Measurements from ENCODE around the gene MUC5AC. TPM values are rescaled to one million over a fixed set of nuclear protein-coding genes. Genes with fewer than 3 reads are reported as not detected.
"Not testable (repeated sequence)": the region's sequence is repeated elsewhere in the genome, so short reads cannot be mapped to it uniquely, and the experiment has no call there.

Gene MUC5AC
- total RNA-seq, 1 donor from 2014 or later, result 0.03 TPM

GRCh38 chr11:1205121-1205986, 47.6 kb downstream of the MUC5AC start:
- ATAC-seq, result no peak
- peak; percentile 29 for DNase-seq (ENCODE audit: low spot score)

- ATAC-seq (no peak), DNase-seq (ENCODE audit: low spot score) (peak; percentile 12)
Observed at GRCh38 chr11:1205987-1206331, 48.2 kb downstream of the MUC5AC start.

DNA sequence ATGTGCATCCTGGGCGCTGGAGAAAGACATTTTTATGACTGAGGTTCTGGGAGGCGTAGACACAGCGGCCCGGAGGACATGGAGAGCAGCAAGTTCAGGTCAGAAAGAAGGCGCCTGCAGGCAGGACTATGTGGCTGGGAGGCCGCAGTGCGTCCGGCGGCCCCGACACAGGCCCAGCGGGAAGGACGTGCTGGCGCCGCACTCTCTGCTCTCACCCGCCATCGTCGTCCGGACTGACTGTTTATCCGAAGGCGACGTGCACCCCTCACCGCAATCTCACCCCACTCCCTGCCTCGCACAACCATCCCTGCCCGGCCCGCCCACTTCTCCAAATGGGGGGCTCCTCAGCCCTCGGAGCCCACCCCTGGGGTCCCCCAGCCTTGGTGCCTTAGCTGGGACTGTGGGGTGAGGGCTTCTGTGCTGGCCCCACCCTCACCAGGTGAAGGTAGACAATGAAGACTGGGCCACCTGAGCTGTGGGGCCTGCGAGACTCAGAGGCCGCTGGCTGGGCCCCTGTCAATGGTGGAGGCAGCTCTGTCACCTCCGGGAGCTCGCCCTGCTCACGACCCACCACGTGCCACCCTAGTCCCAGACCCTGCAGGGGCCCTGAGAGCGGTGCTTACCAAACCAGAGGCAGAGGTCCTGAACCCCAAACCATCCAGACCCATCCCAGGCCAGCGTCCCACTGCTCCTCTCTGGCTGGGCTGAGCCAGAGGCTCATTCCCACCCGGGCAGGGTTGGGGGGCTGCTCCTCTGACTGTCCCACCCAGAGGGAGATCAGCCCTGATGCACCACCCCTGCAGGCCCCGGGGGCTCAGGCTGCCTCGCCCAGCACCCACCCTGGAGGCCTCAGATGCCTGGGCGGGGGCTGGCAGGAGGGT, 48.9 kb downstream of the MUC5AC start:
- DNase-seq (ENCODE audit: low spot score), result peak; percentile 35

GRCh38 chr11:1207401-1208143, 49.8 kb downstream of the MUC5AC start:
- ATAC-seq, result no peak
- peak; percentile 39 for DNase-seq (ENCODE audit: low spot score)

More for the DNA sequence above, 48.9 kb downstream of the MUC5AC start:
- ATAC-seq, result no peak

DNA sequence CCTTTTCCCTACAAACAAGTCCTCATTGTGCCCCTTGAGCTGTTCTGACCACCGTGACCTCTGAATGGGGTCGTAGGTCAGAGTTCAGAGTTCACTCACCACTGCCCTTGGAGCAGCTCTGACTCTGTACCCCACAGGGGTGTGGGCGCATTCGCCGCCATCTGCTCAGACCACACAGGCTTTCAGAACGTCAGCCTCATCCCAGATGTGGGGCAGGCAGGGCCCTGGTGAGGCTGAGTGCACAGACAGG, 50.3 kb downstream of the MUC5AC start:
- no peak for DNase-seq (ENCODE audit: low spot score)

GRCh38 chr11:1208394-1209261, 50.9 kb downstream of the MUC5AC start:
- DNase-seq (ENCODE audit: low spot score), result peak; percentile 41
- ATAC-seq, result no peak

More for the DNA sequence above, 50.3 kb downstream of the MUC5AC start:
- no peak for ATAC-seq

GRCh38 chr11:1209371-1210057, 51.8 kb downstream of the MUC5AC start:
- peak; percentile 26 for DNase-seq (ENCODE audit: low spot score)
- ATAC-seq, result no peak

- ATAC-seq (no peak), DNase-seq (ENCODE audit: low spot score) (no peak)
Observed at GRCh38 chr11:1211838-1212237, 54.1 kb downstream of the MUC5AC start.

- ATAC-seq; DNase-seq (ENCODE audit: low spot score): not testable (repeated sequence)
Observed at GRCh38 chr11:1215826-1216225, 58.1 kb downstream of the MUC5AC start.

GRCh38 chr11:1217151-1217550, 59.4 kb downstream of the MUC5AC start:
- DNase-seq (ENCODE audit: low spot score) (no peak), ATAC-seq (no peak)

DNA sequence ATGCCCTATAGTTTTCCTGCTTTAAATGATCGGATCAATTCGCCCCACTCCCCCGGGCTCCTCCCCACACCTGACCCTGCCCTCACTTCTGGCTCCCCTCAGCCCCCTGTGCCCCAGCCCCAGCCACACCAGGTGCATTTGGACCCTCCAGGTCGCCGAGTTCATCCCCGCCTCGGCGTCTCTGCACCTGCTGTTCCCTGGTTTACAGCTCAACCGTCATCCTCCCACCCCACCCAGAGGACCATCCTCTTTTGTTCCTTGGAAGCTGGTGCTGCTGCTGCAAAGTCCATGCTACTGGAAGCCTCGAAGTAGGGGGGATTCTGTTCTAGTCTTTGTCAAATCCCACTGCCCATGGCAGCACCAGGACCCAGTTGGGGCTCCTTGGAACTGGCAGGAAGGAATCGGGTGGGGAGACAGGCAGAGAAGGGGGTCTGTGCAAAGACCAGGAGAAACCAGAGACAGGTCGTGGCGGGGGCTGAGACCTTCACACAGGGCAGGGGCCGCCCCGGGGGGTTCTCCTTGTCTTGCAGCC, 60.6 kb downstream of the MUC5AC start:
- ATAC-seq, result no peak
- no peak for DNase-seq (ENCODE audit: low spot score)

DNA sequence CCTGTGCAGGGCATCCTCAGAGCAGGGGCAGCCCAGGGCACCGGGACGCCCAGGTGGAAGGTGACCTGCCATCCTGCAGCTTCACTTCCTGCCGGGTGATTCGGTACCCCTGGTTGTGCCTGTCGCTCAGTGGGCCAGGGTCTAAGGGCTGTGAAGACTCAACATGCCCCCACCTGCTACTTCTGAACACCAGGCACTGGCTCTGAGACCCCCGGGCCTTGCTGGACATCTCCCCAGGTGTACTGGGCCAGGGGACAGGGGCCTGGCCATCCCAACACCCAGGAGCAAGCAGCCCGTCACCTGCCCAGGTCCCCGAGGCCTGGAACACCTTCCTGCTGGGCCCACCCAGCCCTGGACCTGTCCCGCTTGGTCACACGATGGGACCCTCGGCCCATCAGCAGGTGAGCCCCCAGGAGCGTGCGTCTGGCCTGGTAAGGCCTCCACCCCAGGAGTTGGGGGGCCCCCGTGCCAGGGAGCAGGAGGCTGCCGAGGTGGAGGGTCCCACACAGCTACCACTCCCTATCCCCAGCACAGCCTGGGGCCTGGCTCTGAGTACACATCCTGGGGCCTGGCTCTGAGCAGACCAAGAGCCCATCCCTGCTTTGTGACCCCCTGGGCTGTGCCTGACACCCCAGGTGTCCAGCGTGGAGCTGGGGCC, 61.2 kb downstream of the MUC5AC start:
- no peak for ATAC-seq
- no peak for DNase-seq (ENCODE audit: low spot score)

GRCh38 chr11:1219446-1219833, 61.7 kb downstream of the MUC5AC start:
- ATAC-seq, result no peak
- DNase-seq (ENCODE audit: low spot score), result no peak

DNA sequence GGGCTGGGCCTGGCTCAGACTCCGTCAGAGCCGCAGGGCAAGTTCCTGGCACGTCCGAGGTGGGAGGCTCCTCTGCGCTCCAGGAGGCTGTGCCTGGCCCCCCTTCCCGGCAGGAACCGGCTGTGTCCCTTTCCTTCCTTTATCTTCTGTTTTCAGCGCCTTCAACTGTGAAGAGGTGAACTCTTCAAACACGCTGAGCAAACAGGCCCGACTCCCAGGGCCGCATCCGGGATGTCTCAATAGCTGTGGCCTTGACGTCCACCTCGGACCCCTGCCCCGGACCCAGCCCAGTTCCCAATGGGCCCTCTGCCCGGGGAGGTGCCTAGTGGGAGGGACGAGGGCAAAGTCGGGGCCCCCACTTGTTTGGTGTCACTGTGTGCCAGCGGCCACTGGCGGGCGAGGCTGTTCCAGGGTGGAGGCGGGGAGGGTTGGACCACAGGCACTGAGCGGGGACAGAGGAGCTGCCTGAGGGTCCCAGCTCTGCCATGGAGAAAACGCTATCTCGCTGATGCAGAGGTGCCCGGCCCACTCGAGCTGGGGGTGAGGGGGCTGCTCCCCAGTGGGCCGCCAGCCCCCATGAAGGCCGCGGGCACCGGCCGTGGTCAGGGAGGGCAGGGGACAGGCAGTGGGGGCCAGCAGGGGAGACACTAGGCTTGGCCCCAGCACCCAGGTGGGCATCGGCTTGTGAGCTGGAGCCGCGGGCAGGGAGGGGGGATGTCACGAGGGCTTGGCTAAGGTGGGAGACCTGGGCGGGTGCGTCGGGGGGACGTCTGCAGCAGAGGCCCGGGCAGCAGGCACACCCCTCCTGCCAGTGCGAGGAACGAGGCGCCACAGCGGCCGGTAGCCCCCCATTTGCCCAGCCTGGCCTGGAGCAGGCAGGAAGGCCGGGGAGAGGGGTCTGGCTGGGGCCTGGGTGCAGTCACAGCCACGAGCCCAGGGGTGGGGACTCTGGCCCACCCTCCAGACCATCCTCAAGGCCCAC, 62.4 kb downstream of the MUC5AC start:
- no peak for DNase-seq (ENCODE audit: low spot score)

DNA sequence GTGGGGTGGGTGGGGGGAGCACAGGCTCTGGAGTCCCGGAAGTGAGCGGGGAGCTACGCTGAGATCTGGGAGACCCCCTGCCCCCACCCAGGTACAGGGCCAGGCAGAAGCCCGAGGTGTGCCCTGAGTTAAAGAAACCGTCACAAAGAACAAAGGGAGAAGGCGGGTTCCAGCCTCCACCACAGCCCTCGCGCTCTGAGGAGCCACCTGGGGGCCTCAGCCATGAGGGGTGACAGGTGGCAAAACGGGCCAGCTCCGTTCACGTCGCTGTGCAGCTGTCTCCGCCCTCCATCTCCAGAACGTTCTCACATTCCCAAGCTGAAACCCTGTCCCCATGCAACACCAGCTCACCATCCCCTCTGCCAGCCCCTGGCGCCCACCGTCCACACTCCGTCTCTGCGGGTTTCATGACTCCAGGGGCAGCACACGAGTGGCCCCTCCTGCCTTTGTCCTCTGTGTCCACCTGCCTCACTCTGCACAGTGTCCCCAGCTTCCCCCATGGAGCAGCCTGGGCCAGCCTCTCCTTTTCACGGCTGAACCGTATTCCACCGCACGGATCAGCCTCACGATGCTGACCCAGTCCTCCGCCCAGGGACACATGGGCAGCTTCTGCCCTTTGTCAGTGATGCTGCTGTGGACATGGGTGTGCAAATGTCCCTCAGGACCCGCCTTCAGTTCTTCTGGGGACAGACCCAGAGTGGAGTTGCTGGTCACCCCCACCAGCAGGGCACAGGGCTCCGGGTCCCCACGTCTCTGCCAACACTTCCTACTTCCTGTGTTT, 63.4 kb downstream of the MUC5AC start:
- ATAC-seq (no peak), DNase-seq (ENCODE audit: low spot score) (no peak)

More for the DNA sequence above, 62.4 kb downstream of the MUC5AC start:
- ATAC-seq, result peak; percentile 33

GRCh38 chr11:1221848-1222311, 64.1 kb downstream of the MUC5AC start:
- ATAC-seq (no peak), DNase-seq (ENCODE audit: low spot score) (no peak)

Measured in left lobe of liver (tissue), 2 donors.